Measurements from ENCODE around the gene DTYMK.

DNA sequence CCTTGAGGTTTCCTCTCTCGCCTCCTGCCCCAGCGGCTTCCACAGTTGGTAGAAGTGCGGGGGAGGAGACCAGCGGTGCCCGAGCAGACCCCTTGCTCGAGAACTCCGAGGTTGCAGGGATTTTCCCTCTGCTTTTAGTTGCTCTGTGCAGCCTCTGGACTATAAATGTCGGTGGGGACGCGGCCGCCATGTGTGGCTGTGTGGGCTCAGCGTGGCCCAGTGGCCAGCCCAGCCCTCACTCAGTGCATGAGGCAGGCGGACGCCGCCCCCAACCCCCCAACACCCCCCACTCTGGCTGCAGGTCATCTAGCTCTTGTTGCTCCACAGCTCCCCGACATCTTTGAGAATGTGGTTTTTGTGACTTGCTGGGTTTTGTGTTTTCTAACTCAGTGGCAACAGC is 32.5 kb upstream of the DTYMK start:
- TF ChIP-seq, protein P1, sequence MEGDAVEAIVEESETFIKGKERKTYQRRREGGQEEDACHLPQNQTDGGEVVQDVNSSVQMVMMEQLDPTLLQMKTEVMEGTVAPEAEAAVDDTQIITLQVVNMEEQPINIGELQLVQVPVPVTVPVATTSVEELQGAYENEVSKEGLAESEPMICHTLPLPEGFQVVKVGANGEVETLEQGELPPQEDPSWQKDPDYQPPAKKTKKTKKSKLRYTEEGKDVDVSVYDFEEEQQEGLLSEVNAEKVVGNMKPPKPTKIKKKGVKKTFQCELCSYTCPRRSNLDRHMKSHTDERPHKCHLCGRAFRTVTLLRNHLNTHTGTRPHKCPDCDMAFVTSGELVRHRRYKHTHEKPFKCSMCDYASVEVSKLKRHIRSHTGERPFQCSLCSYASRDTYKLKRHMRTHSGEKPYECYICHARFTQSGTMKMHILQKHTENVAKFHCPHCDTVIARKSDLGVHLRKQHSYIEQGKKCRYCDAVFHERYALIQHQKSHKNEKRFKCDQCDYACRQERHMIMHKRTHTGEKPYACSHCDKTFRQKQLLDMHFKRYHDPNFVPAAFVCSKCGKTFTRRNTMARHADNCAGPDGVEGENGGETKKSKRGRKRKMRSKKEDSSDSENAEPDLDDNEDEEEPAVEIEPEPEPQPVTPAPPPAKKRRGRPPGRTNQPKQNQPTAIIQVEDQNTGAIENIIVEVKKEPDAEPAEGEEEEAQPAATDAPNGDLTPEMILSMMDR (IDR thresholded peaks at IDR 0.05; ENCODE audit: insufficient read depth, low read depth, low read length): no peak
- TF ChIP-seq EZH2 (IDR thresholded peaks at IDR 0.05; ENCODE audit: insufficient read depth, low read length): no peak
